ENCODE results near the gene ABHD8. TPM values are rescaled to one million over a fixed set of nuclear protein-coding genes. Genes with fewer than 3 reads are reported as not detected.

Gene ABHD8
- total and polyA plus RNA-seq, 2 experiments from 2014 or later = 5.5 to 16.5 TPM

GRCh38 chr19:17321655-17322489 is 18.6 kb upstream of the ABHD8 start:
- no peak overlapping the region for H3K4me2 ChIP-seq
- TF ChIP-seq CREB1 (CRISPR knock-in tag; IDR thresholded peaks at IDR 0.05; ENCODE audit: low read depth) (no peak), ZNF331 (CRISPR knock-in tag; IDR thresholded peaks at IDR 0.05; ENCODE audit: low read depth) (no peak), ZNF462 (CRISPR knock-in tag; IDR thresholded peaks at IDR 0.05) (no peak), ZNF114 (CRISPR knock-in tag; IDR thresholded peaks at IDR 0.05) (no peak), JUNB (IDR thresholded peaks at IDR 0.05; ENCODE audit: unreplicated experiment) (no peak), NANOG (IDR thresholded peaks at IDR 0.05; ENCODE audit: borderline replicate concordance) (no peak), STAT1 (IDR thresholded peaks at IDR 0.05; ENCODE audit: unreplicated experiment) (no peak), EZH2 (IDR thresholded peaks at IDR 0.05; ENCODE audit: low read depth, unreplicated experiment) (no peak), POLR2AphosphoS5 (IDR thresholded peaks at IDR 0.05; ENCODE audit: low read depth) (no peak; the same call in 1 of the 2 replicates), EZH2phosphoT487 (IDR thresholded peaks at IDR 0.05; ENCODE audit: unreplicated experiment) (no peak), CTCF (conservative IDR thresholded peaks at IDR 0.05; ENCODE audit: low read depth in 2 of 2) (no peak), ETS1 (IDR thresholded peaks at IDR 0.05) (no peak)
- TF ChIP-seq, protein P1, sequence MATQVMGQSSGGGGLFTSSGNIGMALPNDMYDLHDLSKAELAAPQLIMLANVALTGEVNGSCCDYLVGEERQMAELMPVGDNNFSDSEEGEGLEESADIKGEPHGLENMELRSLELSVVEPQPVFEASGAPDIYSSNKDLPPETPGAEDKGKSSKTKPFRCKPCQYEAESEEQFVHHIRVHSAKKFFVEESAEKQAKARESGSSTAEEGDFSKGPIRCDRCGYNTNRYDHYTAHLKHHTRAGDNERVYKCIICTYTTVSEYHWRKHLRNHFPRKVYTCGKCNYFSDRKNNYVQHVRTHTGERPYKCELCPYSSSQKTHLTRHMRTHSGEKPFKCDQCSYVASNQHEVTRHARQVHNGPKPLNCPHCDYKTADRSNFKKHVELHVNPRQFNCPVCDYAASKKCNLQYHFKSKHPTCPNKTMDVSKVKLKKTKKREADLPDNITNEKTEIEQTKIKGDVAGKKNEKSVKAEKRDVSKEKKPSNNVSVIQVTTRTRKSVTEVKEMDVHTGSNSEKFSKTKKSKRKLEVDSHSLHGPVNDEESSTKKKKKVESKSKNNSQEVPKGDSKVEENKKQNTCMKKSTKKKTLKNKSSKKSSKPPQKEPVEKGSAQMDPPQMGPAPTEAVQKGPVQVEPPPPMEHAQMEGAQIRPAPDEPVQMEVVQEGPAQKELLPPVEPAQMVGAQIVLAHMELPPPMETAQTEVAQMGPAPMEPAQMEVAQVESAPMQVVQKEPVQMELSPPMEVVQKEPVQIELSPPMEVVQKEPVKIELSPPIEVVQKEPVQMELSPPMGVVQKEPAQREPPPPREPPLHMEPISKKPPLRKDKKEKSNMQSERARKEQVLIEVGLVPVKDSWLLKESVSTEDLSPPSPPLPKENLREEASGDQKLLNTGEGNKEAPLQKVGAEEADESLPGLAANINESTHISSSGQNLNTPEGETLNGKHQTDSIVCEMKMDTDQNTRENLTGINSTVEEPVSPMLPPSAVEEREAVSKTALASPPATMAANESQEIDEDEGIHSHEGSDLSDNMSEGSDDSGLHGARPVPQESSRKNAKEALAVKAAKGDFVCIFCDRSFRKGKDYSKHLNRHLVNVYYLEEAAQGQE (IDR thresholded peaks at IDR 0.05; ENCODE audit: unreplicated experiment) = no peak
- no peaks in the 10 kb centered on the region for H3K27me3 ChIP-seq (ENCODE audit: insufficient read depth)
- H3F3A ChIP-seq (replicated peaks; ENCODE audit: low read depth) = peaks cover 19% of the 10 kb centered on the region
- H3K79me2 ChIP-seq (replicated peaks; ENCODE audit: insufficient read depth) = no peaks in the 10 kb centered on the region
- Mint-ChIP-seq H3K9me3 (no peaks in the 10 kb centered on the region; the same call in 2 of the 3 replicates), H3K36me3 (ENCODE audit: low read depth) (peaks cover 35% of the 10 kb centered on the region), H3K27ac (peak overlapping the region; percentile 70), H3K4me1 (peaks cover 15% of the 10 kb centered on the region), H3K4me3 (no peak overlapping the region), H3K27me3 (ENCODE audit: insufficient read depth, low read depth, poor library complexity) (peaks cover 21% of the 10 kb centered on the region)
- DNase-seq (ENCODE audit: low spot score) (no peak), ATAC-seq (peak; percentile 6; the same call in 1 of the 3 replicates)
- peak overlapping the region; percentile 88 for H3K27ac ChIP-seq (ENCODE audit: low read depth)
- H4K20me1 ChIP-seq (replicated peaks; ENCODE audit: insufficient read depth) = no peaks in the 10 kb centered on the region; the same call in 1 of the 2 replicates
- no peaks in the 10 kb centered on the region for H3K9me2 ChIP-seq (ENCODE audit: insufficient read depth)
- peaks cover 18% of the 10 kb centered on the region for H3K4me1 ChIP-seq (ENCODE audit: insufficient read depth)
- peaks cover 5% of the 10 kb centered on the region; the same call in 1 of the 2 replicates for H3K36me3 ChIP-seq (ENCODE audit: insufficient read depth)
- H2AFZ ChIP-seq = no peak overlapping the region
- H3K4me3 ChIP-seq = no peak overlapping the region
